ENCODE measurements around the gene MRPS23. TPM values are rescaled to one million over a fixed set of nuclear protein-coding genes. Genes with fewer than 3 reads are reported as not detected.
A peak's percentile ranks its signal among the peaks of the same experiment; 100 is the strongest.

The MRPS23 gene
- total and polyA plus RNA-seq, 2 of the 13 experiments (the other 11 are each of a cell fraction or from before 2014, with no cell fraction given), result 63.2 to 181 TPM

- TF ChIP-seq MXD4 (CRISPR knock-in tag; IDR thresholded peaks at IDR 0.05) (peak; percentile 86), ZNF564 (CRISPR knock-in tag; IDR thresholded peaks at IDR 0.05) (peak; percentile 53; the same call in 1 of the 2 replicates), THAP9 (CRISPR knock-in tag; IDR thresholded peaks at IDR 0.05; ENCODE audit: borderline replicate concordance) (peak; percentile 74; the same call in 1 of the 2 replicates), ZBTB38 (CRISPR knock-in tag; IDR thresholded peaks at IDR 0.05) (peak; percentile 58), MLX (CRISPR knock-in tag; IDR thresholded peaks at IDR 0.05) (peak; percentile 89), FOXC1 (CRISPR knock-in tag; IDR thresholded peaks at IDR 0.05; ENCODE audit: borderline replicate concordance) (no peak), ZFY (CRISPR knock-in tag; IDR thresholded peaks at IDR 0.05) (peak; percentile 87), CEBPZ (IDR thresholded peaks at IDR 0.05; ENCODE audit: low read length) (no peak), BORCS8-MEF2B (CRISPR knock-in tag; IDR thresholded peaks at IDR 0.05) (peak; percentile 81), ZMAT3 (CRISPR knock-in tag; conservative IDR thresholded peaks at IDR 0.05) (no peak), IRF1 (CRISPR knock-in tag; IDR thresholded peaks at IDR 0.05; ENCODE audit: low read depth) (peak; percentile 82; the same call in 1 of the 2 replicates), CHCHD3 (CRISPR knock-in tag; IDR thresholded peaks at IDR 0.05) (no peak), ZNF329 (CRISPR knock-in tag; IDR thresholded peaks at IDR 0.05; ENCODE audit: low read depth) (peak; percentile 60; the same call in 1 of the 2 replicates), ZNF816 (CRISPR knock-in tag; IDR thresholded peaks at IDR 0.05; ENCODE audit: borderline replicate concordance) (no peak), CENPT (CRISPR knock-in tag; IDR thresholded peaks at IDR 0.05; ENCODE audit: low read depth) (peak; percentile 90), KDM3A (CRISPR knock-in tag; IDR thresholded peaks at IDR 0.05; ENCODE audit: low read depth) (peak; percentile 50; the same call in 1 of the 2 replicates), RXRA (CRISPR knock-in tag; IDR thresholded peaks at IDR 0.05) (peak; percentile 69), ZNF513 (CRISPR knock-in tag; conservative IDR thresholded peaks at IDR 0.05) (no peak), ARNTL (CRISPR knock-in tag; IDR thresholded peaks at IDR 0.05) (peak; percentile 93), ELF1 (CRISPR knock-in tag; IDR thresholded peaks at IDR 0.05) (peak; percentile 60)
Observed at GRCh38 chr17:57861790-57862693, 12.2 kb upstream of the MRPS23 start (continued).

All from HepG2 (cell line).